ENCODE results near the gene RAB8A. TPM values are rescaled to one million over a fixed set of nuclear protein-coding genes. Genes with fewer than 3 reads are reported as not detected.
"Not testable (repeated sequence)": the region's sequence is repeated elsewhere in the genome, so short reads cannot be mapped to it uniquely, and the experiment has no call there.

Gene RAB8A
- total and polyA plus RNA-seq, 4 donors, result 43.0 to 64.9 (median 56.2) TPM

- no peak overlapping the region for H3K27ac ChIP-seq (ENCODE audit: low read depth, low read length)
- H3K9me3 ChIP-seq (ENCODE audit: control insufficient read depth, insufficient read depth, low read length), result no peaks in the 10 kb centered on the region
- no peak for DNase-seq (ENCODE audit: low read depth in 4 of 6, low spot score in 6 of 6)
- WGBS (ENCODE audit: insufficient coverage), result 99% methylated on average over 12 of the region's 13 CpGs
- H3K36me3 ChIP-seq (ENCODE audit: control insufficient read depth, insufficient read depth, low read length), result peaks cover 91% of the 10 kb centered on the region
- no peak overlapping the region for H3K4me3 ChIP-seq (ENCODE audit: low read depth, low read length)
- no peaks in the 10 kb centered on the region for H3K4me1 ChIP-seq (ENCODE audit: control insufficient read depth, insufficient read depth, low read length)
- no peaks in the 10 kb centered on the region for H3K27me3 ChIP-seq (ENCODE audit: control insufficient read depth, insufficient read depth, low read length)
Observed at GRCh38 chr19:16091546-16092475, 19.9 kb upstream of the RAB8A start.

- Histone ChIP-seq H3K27ac (ENCODE audit: low read depth, low read length) (no peak overlapping the region), H3K27me3 (ENCODE audit: control insufficient read depth, insufficient read depth, low read length) (no peaks in the 10 kb centered on the region), H3K36me3 (ENCODE audit: control insufficient read depth, insufficient read depth, low read length) (peaks cover 83% of the 10 kb centered on the region), H3K4me3 (ENCODE audit: low read depth, low read length) (no peak overlapping the region), H3K4me1 (ENCODE audit: control insufficient read depth, insufficient read depth, low read length) (no peaks in the 10 kb centered on the region), H3K9me3 (ENCODE audit: control insufficient read depth, insufficient read depth, low read length) (no peaks in the 10 kb centered on the region)
- no peak for DNase-seq (ENCODE audit: low read depth in 4 of 6, low spot score in 6 of 6)
- WGBS (ENCODE audit: insufficient coverage), result 95% methylated on average over 8 of the region's 10 CpGs
Observed at GRCh38 chr19:16094360-16095070, 17.2 kb upstream of the RAB8A start.

GRCh38 chr19:16095071-16095571, 16.6 kb upstream of the RAB8A start:
- H3K27ac ChIP-seq (ENCODE audit: low read depth, low read length), result no peak overlapping the region
- 83% methylated on average over 13 of the region's 13 CpGs for WGBS (ENCODE audit: insufficient coverage)
- no peaks in the 10 kb centered on the region for H3K9me3 ChIP-seq (ENCODE audit: control insufficient read depth, insufficient read depth, low read length)
- no peak overlapping the region for H3K4me3 ChIP-seq (ENCODE audit: low read depth, low read length)
- DNase-seq (ENCODE audit: low read depth in 4 of 6, low spot score in 6 of 6), result no peak
- peaks cover 77% of the 10 kb centered on the region for H3K36me3 ChIP-seq (ENCODE audit: control insufficient read depth, insufficient read depth, low read length)
- no peaks in the 10 kb centered on the region for H3K4me1 ChIP-seq (ENCODE audit: control insufficient read depth, insufficient read depth, low read length)
- H3K27me3 ChIP-seq (ENCODE audit: control insufficient read depth, insufficient read depth, low read length), result no peaks in the 10 kb centered on the region

DNA sequence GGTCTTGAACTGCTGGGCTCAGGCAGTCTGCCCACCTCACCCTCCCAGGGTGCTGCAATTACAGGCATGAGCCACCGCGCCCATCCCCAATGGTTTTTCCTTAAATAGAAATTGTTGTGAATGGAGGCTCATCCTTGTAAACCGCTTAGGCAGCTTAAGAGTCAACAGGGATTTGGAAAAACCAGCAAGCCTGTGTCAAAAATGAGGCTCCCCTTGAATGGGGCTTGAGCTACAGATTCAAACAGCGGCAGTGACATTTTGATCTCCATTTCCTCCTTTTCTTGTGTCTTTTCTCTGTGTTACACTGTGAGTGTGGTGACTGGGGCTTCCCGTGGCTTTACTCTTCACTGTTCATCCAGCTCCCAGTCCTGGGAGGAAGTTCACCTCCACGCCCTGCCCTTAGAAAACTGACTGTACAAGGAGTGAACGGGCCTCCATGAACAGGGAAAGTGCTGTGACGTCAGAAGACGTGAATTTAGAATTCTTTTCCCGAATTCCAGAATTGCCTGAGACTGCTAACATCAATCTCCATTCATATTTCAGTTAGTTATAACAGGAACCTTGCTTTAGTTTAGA, 15.3 kb upstream of the RAB8A start:
- no peaks in the 10 kb centered on the region for H3K4me1 ChIP-seq (ENCODE audit: control insufficient read depth, insufficient read depth, low read length)
- DNase-seq (ENCODE audit: low read depth in 4 of 6, low spot score in 6 of 6), result no peak
- WGBS (ENCODE audit: insufficient coverage), result 80% methylated on average over 3 of the region's 10 CpGs
- H3K4me3 ChIP-seq (ENCODE audit: low read depth, low read length), result no peak overlapping the region
- H3K36me3 ChIP-seq (ENCODE audit: control insufficient read depth, insufficient read depth, low read length), result peaks cover 73% of the 10 kb centered on the region
- no peaks in the 10 kb centered on the region for H3K9me3 ChIP-seq (ENCODE audit: control insufficient read depth, insufficient read depth, low read length)
- H3K27ac ChIP-seq (ENCODE audit: low read depth, low read length), result no peak overlapping the region
- H3K27me3 ChIP-seq (ENCODE audit: control insufficient read depth, insufficient read depth, low read length), result no peaks in the 10 kb centered on the region

DNA sequence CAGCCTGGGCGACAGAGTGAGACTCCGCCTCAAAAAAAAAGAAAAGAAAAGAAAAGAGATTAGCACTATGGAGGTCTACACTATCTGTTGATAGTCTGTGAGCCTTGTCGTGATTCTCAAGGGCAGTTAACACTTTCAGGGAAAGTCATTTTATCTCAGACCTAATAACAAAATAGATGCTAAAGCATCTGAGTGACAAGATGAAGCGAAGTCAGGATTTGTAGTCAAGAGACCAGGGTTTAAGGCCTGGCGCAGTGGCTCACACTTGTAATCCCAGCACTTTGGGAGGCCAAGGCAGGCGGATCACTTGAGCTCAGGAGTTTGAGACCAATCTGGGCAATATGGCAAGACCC, 13.3 kb upstream of the RAB8A start:
- no peak for DNase-seq (ENCODE audit: low read depth in 4 of 6, low spot score in 6 of 6)
- no peaks in the 10 kb centered on the region for H3K4me1 ChIP-seq (ENCODE audit: control insufficient read depth, insufficient read depth, low read length)
- no peaks in the 10 kb centered on the region for H3K27me3 ChIP-seq (ENCODE audit: control insufficient read depth, insufficient read depth, low read length)
- H3K4me3 ChIP-seq (ENCODE audit: low read depth, low read length), result no peak overlapping the region
- WGBS (ENCODE audit: insufficient coverage), result 100% methylated on average over 2 of the region's 6 CpGs
- peaks cover 64% of the 10 kb centered on the region for H3K36me3 ChIP-seq (ENCODE audit: control insufficient read depth, insufficient read depth, low read length)
- no peaks in the 10 kb centered on the region for H3K9me3 ChIP-seq (ENCODE audit: control insufficient read depth, insufficient read depth, low read length)
- no peak overlapping the region for H3K27ac ChIP-seq (ENCODE audit: low read depth, low read length)

- no peaks in the 10 kb centered on the region for H3K9me3 ChIP-seq (ENCODE audit: control insufficient read depth, insufficient read depth, low read length)
- WGBS (ENCODE audit: insufficient coverage), result 100% methylated on average over 3 of the region's 6 CpGs
- no peak for DNase-seq (ENCODE audit: low read depth in 4 of 6, low spot score in 6 of 6)
- H3K36me3 ChIP-seq (ENCODE audit: control insufficient read depth, insufficient read depth, low read length), result peaks cover 63% of the 10 kb centered on the region
- H3K27ac ChIP-seq (ENCODE audit: low read depth, low read length), result no peak overlapping the region
- no peaks in the 10 kb centered on the region for H3K27me3 ChIP-seq (ENCODE audit: control insufficient read depth, insufficient read depth, low read length)
- no peaks in the 10 kb centered on the region for H3K4me1 ChIP-seq (ENCODE audit: control insufficient read depth, insufficient read depth, low read length)
- H3K4me3 ChIP-seq (ENCODE audit: low read depth, low read length), result no peak overlapping the region
Observed at GRCh38 chr19:16098821-16099220, 12.9 kb upstream of the RAB8A start.

DNA sequence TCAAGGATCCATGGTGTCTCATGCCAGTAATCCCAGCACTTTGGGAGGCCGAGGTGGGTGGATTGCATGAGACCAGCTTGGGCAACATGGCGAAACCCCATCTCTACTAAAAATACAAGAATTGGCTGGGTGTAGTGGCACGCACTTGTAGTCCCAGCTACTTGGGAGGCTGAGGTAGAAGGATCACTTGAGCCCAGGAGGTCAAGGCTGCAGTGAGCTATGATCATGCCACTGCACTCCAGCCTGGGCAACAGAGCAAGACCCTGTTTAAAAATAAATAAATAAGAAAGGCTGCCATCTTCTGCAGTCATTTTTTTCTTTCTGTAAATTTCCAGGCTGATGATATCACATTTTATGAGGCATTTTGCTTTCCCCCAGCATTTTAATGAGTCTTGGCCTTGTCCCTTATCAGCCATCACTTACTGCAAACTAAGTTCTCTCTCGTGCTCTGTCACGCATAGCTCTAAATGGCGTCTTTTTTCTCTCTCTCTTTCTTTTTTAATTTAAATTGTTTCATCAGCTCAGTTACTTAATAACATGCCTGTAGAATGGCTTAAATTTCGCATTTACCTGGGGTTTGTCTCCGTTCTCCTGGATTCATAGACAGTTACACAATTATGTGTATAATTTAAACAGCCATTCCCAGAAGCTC, 12.2 kb upstream of the RAB8A start:
- H3K36me3 ChIP-seq (ENCODE audit: control insufficient read depth, insufficient read depth, low read length), result peaks cover 58% of the 10 kb centered on the region
- H3K4me1 ChIP-seq (ENCODE audit: control insufficient read depth, insufficient read depth, low read length); H3K27ac ChIP-seq (ENCODE audit: low read depth, low read length); H3K4me3 ChIP-seq (ENCODE audit: low read depth, low read length); H3K27me3 ChIP-seq (ENCODE audit: control insufficient read depth, insufficient read depth, low read length); H3K9me3 ChIP-seq (ENCODE audit: control insufficient read depth, insufficient read depth, low read length): not testable (repeated sequence)
- 89% methylated on average over 3 of the region's 8 CpGs for WGBS (ENCODE audit: insufficient coverage)
- peak in 1 of 6 donors; percentile 43 for DNase-seq (ENCODE audit: low read depth in 4 of 6, low spot score in 6 of 6)

- no peak overlapping the region for H3K27ac ChIP-seq (ENCODE audit: low read depth, low read length)
- DNase-seq (ENCODE audit: low read depth in 4 of 6, low spot score in 6 of 6), result no peak
- no peaks in the 10 kb centered on the region for H3K27me3 ChIP-seq (ENCODE audit: control insufficient read depth, insufficient read depth, low read length)
- no peak overlapping the region for H3K4me3 ChIP-seq (ENCODE audit: low read depth, low read length)
- H3K4me1 ChIP-seq (ENCODE audit: control insufficient read depth, insufficient read depth, low read length), result no peaks in the 10 kb centered on the region
- H3K36me3 ChIP-seq (ENCODE audit: control insufficient read depth, insufficient read depth, low read length), result peaks cover 53% of the 10 kb centered on the region
- WGBS (ENCODE audit: insufficient coverage), result 97% methylated on average over 4 of the region's 4 CpGs
- H3K9me3 ChIP-seq (ENCODE audit: control insufficient read depth, insufficient read depth, low read length), result no peaks in the 10 kb centered on the region
Observed at GRCh38 chr19:16100524-16100923, 11.2 kb upstream of the RAB8A start.

DNA sequence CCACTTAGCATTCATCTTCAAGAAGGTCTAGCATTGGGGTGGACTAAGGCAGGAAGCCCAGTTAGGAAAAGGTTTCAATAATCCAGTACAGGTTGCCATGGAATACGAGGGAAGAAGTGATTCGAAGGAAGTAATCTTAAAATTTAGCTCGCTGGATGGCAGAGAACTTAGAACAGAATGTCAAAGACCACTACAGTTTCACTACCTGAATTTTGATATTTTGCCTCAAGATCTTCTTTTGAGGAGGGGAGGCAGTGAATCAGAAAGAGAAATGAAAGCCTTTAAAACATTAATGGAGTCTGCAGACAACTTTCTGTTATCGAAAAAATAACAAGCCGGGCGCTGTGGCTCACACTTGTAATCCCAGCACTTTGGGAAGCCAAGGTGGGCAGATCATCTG, 7.0 kb upstream of the RAB8A start:
- 97% methylated on average over 3 of the region's 6 CpGs for WGBS (ENCODE audit: insufficient coverage)
- Histone ChIP-seq H3K27me3 (ENCODE audit: control insufficient read depth, insufficient read depth, low read length) (no peaks in the 10 kb centered on the region), H3K4me3 (ENCODE audit: low read depth, low read length) (no peak overlapping the region), H3K9me3 (ENCODE audit: control insufficient read depth, insufficient read depth, low read length) (no peaks in the 10 kb centered on the region), H3K36me3 (ENCODE audit: control insufficient read depth, insufficient read depth, low read length) (peaks cover 21% of the 10 kb centered on the region), H3K4me1 (ENCODE audit: control insufficient read depth, insufficient read depth, low read length) (no peaks in the 10 kb centered on the region), H3K27ac (ENCODE audit: low read depth, low read length) (no peak overlapping the region)
- no peak for DNase-seq (ENCODE audit: low read depth in 4 of 6, low spot score in 6 of 6)
